GM21390 (cell line): Measurements from ENCODE around the gene GDPD5.

Experiments
- ATAC-seq: cut with Tn5 transposase; IDR thresholded peaks from one replicate; pipeline ENCODE4 v1.9.1; 2021; ENCODE audit not compliant: unreplicated experiment

The GDPD5 gene

GRCh38 chr11:75516886-75517285 is 8.9 kb downstream of the GDPD5 start:
- no peak for ATAC-seq

GRCh38 chr11:75516140-75516539 is 9.6 kb downstream of the GDPD5 start:
- ATAC-seq = no peak

- no peak for ATAC-seq
Observed at GRCh38 chr11:75514596-75514995, 11.1 kb downstream of the GDPD5 start.

DNA sequence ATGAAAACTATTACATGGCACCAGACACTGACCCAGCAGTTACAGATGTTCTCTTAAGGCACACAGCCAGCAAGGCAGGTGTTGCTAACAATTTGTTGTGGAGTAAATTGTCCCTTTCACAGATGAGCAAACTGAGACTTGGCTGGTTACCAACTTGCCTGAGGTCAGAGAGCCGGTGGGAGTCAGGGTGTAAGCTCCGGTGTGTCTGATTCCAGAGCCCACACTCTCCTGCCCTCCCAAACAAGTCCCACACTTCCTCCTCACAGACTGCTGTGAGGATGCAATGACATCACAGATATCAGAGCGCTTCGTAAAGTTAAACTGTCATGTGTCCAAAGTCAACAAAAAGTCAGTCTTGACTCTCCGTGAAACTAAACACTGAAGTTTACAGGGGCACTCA is 12.5 kb downstream of the GDPD5 start:
- ATAC-seq = no peak

- ATAC-seq = no peak
Observed at GRCh38 chr11:75510723-75511019, 15.1 kb downstream of the GDPD5 start.

- no peak for ATAC-seq
Observed at GRCh38 chr11:75510004-75510722, 15.6 kb downstream of the GDPD5 start.

- no peak for ATAC-seq
Observed at GRCh38 chr11:75509020-75509720, 16.6 kb downstream of the GDPD5 start.

DNA sequence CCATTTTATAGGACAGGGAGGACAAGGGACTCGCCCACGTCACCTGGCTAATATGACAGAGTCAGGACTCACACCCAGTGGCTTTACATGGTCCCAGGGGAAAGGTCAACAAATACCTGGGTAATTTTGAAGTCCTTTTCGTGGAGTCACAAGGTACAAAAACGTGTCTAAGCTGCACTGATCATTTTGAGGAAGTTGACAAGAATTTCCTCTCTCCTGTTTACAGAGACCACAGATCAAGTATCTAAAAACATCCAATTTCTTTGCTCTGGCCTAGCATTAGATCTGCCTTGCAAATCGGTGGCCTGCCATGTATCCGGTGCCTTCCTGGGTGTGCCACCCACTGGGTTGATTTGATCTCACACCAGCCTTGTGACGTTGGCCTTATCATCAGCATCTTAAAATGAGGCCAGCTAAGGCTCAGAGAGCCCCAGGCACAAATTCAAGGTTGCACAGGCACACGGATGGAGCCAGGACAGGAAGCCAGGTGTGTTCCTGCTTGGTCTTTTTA is 17.6 kb downstream of the GDPD5 start:
- ATAC-seq = no peak

DNA sequence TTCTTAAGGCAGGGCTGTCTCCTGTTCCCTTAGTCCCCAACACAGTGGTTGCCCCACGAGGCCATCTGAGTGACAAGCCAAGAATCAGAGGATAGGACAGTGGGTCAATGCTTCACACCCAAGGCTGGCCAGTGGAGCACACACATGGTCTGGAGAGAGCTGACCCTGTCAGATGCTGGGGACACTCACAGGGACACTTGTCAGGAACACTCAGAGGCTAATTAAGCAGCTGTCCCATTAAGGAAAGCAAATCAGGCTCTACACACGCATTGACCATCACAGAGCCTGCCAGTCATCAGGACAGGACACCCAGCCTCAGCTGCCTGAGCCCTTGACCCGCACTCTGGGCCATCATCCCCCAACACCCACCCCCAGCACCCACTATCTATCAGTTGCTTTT is 18.2 kb downstream of the GDPD5 start:
- ATAC-seq = no peak

DNA sequence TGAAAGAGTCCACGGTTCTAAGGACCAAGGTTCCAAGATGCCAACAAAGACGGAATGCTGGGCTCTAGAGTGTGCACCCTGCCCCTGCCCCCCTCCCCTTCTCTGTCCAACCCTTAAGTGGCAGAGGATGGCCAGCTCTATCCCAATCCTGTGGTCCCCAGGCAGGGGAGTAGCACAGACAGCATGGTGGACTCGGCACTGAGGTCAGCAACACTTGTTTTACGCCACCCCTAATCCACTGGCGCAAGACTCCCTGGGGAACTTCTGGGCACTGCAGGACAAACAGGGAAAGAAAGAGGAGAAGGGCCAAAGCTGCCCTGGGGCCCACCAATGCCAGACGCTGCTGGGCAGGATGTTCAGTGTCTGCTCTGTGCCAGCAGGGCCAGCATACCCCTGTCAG is 18.9 kb downstream of the GDPD5 start:
- ATAC-seq = no peak

DNA sequence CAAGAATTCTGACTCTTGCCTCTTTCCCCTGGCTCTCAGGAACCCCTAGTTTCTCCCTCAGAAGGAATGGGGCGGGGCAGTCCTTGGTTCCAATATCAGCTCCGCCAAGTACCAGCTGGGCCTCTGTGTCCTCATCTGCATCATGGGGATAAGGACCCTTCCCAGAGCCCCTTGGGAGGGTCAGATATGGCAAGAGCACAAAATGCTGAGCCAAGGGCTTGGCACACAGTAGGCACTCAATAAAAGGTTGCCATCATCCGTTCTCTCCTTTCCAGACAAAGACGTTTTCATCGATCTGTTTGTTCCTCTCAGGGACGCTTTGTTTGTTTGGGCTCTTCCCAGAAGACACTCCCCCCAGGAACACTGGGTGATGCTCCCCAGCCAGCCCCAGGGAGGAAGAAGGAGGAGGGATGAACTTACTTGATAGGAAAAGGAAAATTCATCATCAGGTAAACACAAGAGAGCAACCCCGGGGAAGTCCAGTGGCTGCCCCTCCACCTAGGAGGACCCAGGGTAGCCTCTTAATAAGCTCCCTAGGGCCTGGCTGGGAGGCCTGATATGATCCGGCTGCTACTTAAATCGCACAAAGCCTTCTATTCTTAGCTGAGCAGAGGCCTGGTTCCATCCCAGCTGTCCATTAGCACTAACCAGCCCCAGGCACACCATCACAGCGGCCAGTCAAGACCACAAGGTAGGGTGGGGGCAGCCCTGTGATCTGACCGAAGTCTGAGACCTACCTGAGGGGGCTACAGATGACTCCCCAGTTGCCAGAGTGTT is 19.6 kb downstream of the GDPD5 start:
- no peak for ATAC-seq

DNA sequence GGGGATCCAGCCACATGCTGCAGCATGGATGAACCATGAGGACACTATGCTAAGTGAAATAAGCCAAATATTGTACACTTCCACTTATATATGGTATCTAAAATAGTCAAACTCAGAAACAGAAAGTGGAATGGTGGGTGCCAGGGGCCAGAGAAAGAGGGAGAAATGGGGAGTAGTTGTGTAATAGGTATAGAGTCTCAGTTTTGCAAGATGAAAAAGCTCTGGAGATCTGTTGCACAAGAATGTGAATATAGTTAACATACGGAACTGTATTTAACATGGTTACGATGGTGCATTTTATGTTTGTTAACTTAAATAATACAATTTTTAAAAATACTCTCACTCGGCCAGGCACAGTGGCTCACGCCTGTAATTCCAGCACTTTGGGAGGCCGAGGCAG is 21.2 kb downstream of the GDPD5 start:
- no peak for ATAC-seq

- ATAC-seq = no peak
Observed at GRCh38 chr11:75503531-75504099, 22.1 kb downstream of the GDPD5 start.

GRCh38 chr11:75502138-75502537 is 23.6 kb downstream of the GDPD5 start:
- ATAC-seq = no peak

DNA sequence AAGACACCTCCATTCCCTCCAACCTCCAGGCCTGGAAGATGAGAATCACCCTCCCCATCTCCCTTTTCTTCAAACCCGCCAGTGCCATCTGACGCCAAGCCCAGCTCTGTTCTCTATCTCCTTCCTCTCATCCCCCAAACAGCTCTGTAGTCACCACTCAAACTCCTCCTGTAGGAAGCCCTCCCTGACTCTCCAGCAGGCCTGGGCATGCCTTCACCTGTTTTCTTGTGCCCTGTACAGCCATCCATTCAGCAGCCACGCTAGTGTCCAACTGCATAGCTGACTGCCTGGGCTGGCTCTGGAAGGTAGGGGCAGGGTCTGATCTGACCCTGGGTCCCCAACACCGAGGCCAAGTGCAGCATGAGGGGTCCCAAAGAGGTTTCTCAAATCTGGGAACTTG is 25.0 kb downstream of the GDPD5 start:
- no peak for ATAC-seq

DNA sequence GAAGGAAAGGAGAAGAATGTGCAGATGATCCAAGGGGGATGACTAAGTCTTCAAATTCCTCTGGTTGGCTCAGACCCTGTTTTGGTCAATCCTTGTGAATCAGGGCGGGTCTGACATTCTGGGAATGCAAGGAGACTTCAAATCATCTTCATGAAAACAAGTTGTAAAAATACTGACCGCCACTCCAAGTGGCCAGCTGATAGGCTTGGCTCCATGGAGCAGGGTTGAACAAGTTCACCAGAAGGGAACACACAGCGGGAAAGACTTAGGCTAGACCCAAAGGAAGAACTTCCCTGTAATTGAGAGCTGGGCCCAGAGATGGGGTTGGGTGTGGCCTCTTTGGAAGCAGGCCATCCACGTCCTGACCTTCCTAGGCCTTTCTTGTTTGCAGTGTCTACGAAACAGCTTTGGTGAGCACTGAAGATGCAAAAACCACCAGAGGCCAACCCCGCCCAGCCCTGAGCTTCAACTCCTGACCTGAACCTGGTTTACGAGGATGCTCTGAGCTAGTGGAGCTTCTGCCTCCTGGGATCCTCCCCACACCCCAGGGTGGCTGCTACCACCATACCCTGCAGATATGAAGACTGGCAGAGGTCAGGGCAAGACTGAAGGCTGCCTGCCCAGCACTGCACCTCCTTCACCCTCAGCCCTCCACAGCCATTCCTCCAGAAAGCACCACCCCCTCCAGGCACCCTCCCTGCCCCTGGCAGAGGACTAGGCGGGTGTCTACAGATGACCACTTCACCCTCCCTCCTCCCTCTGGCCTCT is 26.1 kb downstream of the GDPD5 start:
- no peak for ATAC-seq

DNA sequence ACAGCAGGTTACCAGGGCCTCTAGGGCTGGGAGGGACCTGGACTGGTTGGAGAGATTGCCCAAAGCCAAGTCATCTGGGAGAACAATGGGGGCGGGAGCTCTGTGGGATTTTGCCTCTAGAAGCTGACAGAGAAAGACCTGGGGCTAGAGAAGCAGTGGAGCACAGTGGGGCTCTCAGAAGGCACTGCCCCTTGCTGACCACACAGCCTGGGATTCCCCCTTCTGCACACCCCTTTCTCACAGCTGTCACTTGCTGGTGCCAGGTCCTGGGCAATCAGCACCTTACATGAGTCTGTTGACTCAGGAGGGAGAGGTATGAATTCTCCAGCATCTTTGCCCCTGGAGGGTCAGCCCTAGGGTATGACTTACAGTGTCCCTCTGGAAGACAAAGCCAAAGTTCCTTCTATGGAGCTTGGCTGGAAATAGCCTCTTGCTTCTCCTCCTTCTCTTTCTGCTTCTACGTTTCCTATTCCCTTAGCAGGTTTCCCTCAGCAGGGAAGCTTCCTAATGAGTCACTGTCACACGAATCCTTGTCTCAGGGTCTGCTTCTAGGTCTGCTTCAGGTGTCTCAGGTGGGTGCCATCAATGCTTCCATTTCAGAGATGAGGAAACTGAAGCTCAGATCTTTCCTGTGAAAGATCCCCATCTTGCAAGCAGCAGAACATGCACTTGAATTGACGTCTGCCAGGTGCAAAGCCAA is 27.0 kb downstream of the GDPD5 start:
- no peak for ATAC-seq

- no peak for ATAC-seq
Observed at GRCh38 chr11:75497788-75498409, 27.8 kb downstream of the GDPD5 start.

GRCh38 chr11:75496305-75496752 is 29.4 kb downstream of the GDPD5 start:
- ATAC-seq = no peak
